Dermis microvascular lymphatic vessel endothelial cell (primary cell): ENCODE data around the gene GRIP1. TPM values are rescaled to one million over a fixed set of nuclear protein-coding genes. Genes with fewer than 3 reads are reported as not detected.

Source experiments
- DNase-seq, 2 donors: peaks; one replicate each; pipeline versions ENCODE4 v3.0.0 to v3.0.0-alpha.2; 2010; ENCODE audit warnings: low read depth in 2 of 2
- total RNA-seq: library from RNA; depleted of rRNA; stranded (reverse); fragments of >200 nt; gene quantifications from 2 replicates; pipeline ENCODE4 v1.2.1, GENCODE V29; 2014

The GRIP1 gene
- under 0.01 and 0.13 TPM in 2 replicates for total RNA-seq

- no peak for DNase-seq
Measured at GRCh38 chr12:66678338-66679275, at the start of gene GRIP1. GRIP1 (minus strand) TSS chr12:66679076; CDS start chr12:66678904, 172 bp downstream.

- no peak for DNase-seq
Measured at GRCh38 chr12:66726556-66726955, 47.7 kb upstream of the GRIP1 start.

GRCh38 chr12:66725031-66725430 is 46.2 kb upstream of the GRIP1 start:
- no peak for DNase-seq

GRCh38 chr12:66724616-66725015 is 45.7 kb upstream of the GRIP1 start:
- DNase-seq, result no peak

- DNase-seq, result no peak
Measured at GRCh38 chr12:66724026-66724425, 45.1 kb upstream of the GRIP1 start.

GRCh38 chr12:66719862-66720261 is 41.0 kb upstream of the GRIP1 start:
- DNase-seq, result no peak

GRCh38 chr12:66717036-66717673 is 38.3 kb upstream of the GRIP1 start:
- DNase-seq, result no peak

- DNase-seq, result no peak
Measured at GRCh38 chr12:66716522-66716921, 37.6 kb upstream of the GRIP1 start.

- no peak for DNase-seq
Measured at GRCh38 chr12:66714709-66715108, 35.8 kb upstream of the GRIP1 start.

GRCh38 chr12:66713984-66714383 is 35.1 kb upstream of the GRIP1 start:
- DNase-seq, result no peak

- no peak for DNase-seq
Measured at GRCh38 chr12:66709893-66710292, 31.0 kb upstream of the GRIP1 start.

GRCh38 chr12:66709457-66709773 is 30.5 kb upstream of the GRIP1 start:
- DNase-seq, result no peak

- DNase-seq, result peak in 1 of 2 donors; percentile 7
Measured at GRCh38 chr12:66708704-66709456, 30.0 kb upstream of the GRIP1 start.

- DNase-seq, result no peak
Measured at GRCh38 chr12:66707002-66707697, 28.3 kb upstream of the GRIP1 start.

- no peak for DNase-seq
Measured at GRCh38 chr12:66699738-66700482, 21.0 kb upstream of the GRIP1 start.

- no peak for DNase-seq
Measured at GRCh38 chr12:66698558-66698957, 19.7 kb upstream of the GRIP1 start.

- DNase-seq, result no peak
Measured at GRCh38 chr12:66697404-66697803, 18.5 kb upstream of the GRIP1 start.

- DNase-seq, result no peak
Measured at GRCh38 chr12:66694666-66695613, 16.1 kb upstream of the GRIP1 start.

- peak; percentile 14 to 68 for DNase-seq
Measured at GRCh38 chr12:66693901-66694513, 15.1 kb upstream of the GRIP1 start.
